Cardiac muscle cell (in vitro differentiated cells and primary cell): ENCODE data around the gene DDX24. TPM values are rescaled to one million over a fixed set of nuclear protein-coding genes. Genes with fewer than 3 reads are reported as not detected.

Experiments
- DNase-seq, 2 donors: peaks; one replicate each; pipeline versions ENCODE4 v3.0.0 to v3.0.0-alpha.2; 2010 to 2017; ENCODE audit warnings: low read depth in 1 of 2, low spot score in 1 of 2
- H3K27ac ChIP-seq: fragments of 200-600 bp; sonication (generic); 2 replicates; pipeline ENCODE4 v1.5.1; 2016
- H3K27me3 ChIP-seq: fragments of 200-600 bp; sonication (generic); 2 replicates; pipeline ENCODE4 v1.6.0; 2016; ENCODE audit warnings: control low read depth
- H3K36me3 ChIP-seq: fragments of 200-600 bp; sonication (generic); 2 replicates; pipeline ENCODE4 v1.5.1; 2016; ENCODE audit warnings: control low read depth
- H3K4me1 ChIP-seq: fragments of 200-600 bp; sonication (generic); 2 replicates; pipeline ENCODE4 v1.8.1; 2017; ENCODE audit warnings: low read depth, mild to moderate bottlenecking, mixed run types
- H3K4me3 ChIP-seq: fragments of 200-600 bp; sonication (generic); 2 replicates; pipeline ENCODE4 v1.5.1; 2016; ENCODE audit warnings: mild to moderate bottlenecking
- H3K9me3 ChIP-seq: fragments of 200-600 bp; sonication (generic); 2 replicates; pipeline ENCODE4 v1.5.1; 2017; ENCODE audit warnings: low read depth, mild to moderate bottlenecking, control low read depth
- CTCF ChIP-seq: IDR thresholded peaks from 2 replicates; pipeline ENCODE4 v1.5.1; 2012; ENCODE audit warnings: low read depth, mild to moderate bottlenecking, low read length
- polyA plus RNA-seq: library from polyadenylated mRNA; unstranded; fragments of >200 nt; fragmentation: Nextera tagmentation; extraction: Ambion mirVana; gene quantifications from 2 replicates; pipeline ENCODE4 v1.2.1, GENCODE V29; 2016
- total RNA-seq: library from RNA; depleted of rRNA; stranded (reverse); fragments of >200 nt; gene quantifications from 2 replicates; pipeline ENCODE4 v1.2.3, GENCODE V29; 2016

DDX24 gene
- total and polyA plus RNA-seq, 2 experiments from 2014 or later, result 188 to 227 TPM

GRCh38 chr14:94029265-94029664 is 51.7 kb downstream of the DDX24 start:
- TF ChIP-seq CTCF, result no peak
- Histone ChIP-seq H3K36me3 (no peaks in the 10 kb centered on the region), H3K4me1 (no peaks in the 10 kb centered on the region), H3K27me3 (no peaks in the 10 kb centered on the region), H3K4me3 (no peak overlapping the region), H3K27ac (no peak overlapping the region), H3K9me3 (no peaks in the 10 kb centered on the region)
- DNase-seq, result no peak

GRCh38 chr14:94028450-94028826 is 52.6 kb downstream of the DDX24 start:
- Histone ChIP-seq H3K9me3 (no peaks in the 10 kb centered on the region), H3K4me1 (no peaks in the 10 kb centered on the region), H3K27me3 (no peaks in the 10 kb centered on the region), H3K4me3 (no peak overlapping the region), H3K27ac (no peak overlapping the region), H3K36me3 (no peaks in the 10 kb centered on the region)
- DNase-seq, result no peak
- no peak for TF ChIP-seq CTCF

- TF ChIP-seq CTCF, result no peak
These were observed 53.2 kb downstream of the DDX24 start for GRCh38 chr14:94027566-94028449.

GRCh38 chr14:94026889-94027469 is 54.0 kb downstream of the DDX24 start:
- no peak for DNase-seq
- Histone ChIP-seq H3K36me3 (no peaks in the 10 kb centered on the region), H3K27ac (no peak overlapping the region), H3K4me3 (peak overlapping the region; percentile 80), H3K9me3 (no peaks in the 10 kb centered on the region), H3K27me3 (no peaks in the 10 kb centered on the region), H3K4me1 (peaks cover 8% of the 10 kb centered on the region)
- TF ChIP-seq CTCF, result no peak

More at GRCh38 chr14:94027566-94028449, 53.2 kb downstream of the DDX24 start:
- Histone ChIP-seq H3K4me3 (no peak overlapping the region), H3K27me3 (no peaks in the 10 kb centered on the region), H3K36me3 (no peaks in the 10 kb centered on the region), H3K27ac (no peak overlapping the region), H3K4me1 (peaks cover 3% of the 10 kb centered on the region), H3K9me3 (no peaks in the 10 kb centered on the region)
- no peak for DNase-seq

GRCh38 chr14:94026173-94026888 is 54.7 kb downstream of the DDX24 start, which contains the start of gene OTUB2:
Gene OTUB2 (plus strand): TSS chr14:94026340. CDS start chr14:94026538, 198 bp downstream.
- Histone ChIP-seq H3K4me3 (peak within 1 kb of the TSS; percentile 80), H3K9me3 (no peaks in the 10 kb centered on the region), H3K36me3 (no peaks in the 10 kb centered on the region), H3K27me3 (no peaks in the 10 kb centered on the region), H3K4me1 (peaks cover 14% of the 10 kb centered on the region), H3K27ac (no peak within 1 kb of the TSS)
- DNase-seq, result peak; percentile 98 to 99
- no peak for TF ChIP-seq CTCF
